GM12878 (cell line): ENCODE results near the gene OSBPL5.

Experiments used
- EZH2 ChIP-seq: IDR thresholded peaks from 2 replicates; pipeline ENCODE4 v1.6.1; 2012; ENCODE audit warnings: low read depth, mild to moderate bottlenecking, control low read depth, inconsistent platforms, low read length, borderline replicate concordance; ENCODE audit not compliant: control insufficient read depth
- SIN3A ChIP-seq: IDR thresholded peaks from 2 replicates; pipeline ENCODE4 v1.6.1; 2012; ENCODE audit warnings: low read depth, low read length, improper control_type of control experiment

- TF ChIP-seq EZH2 (no peak), SIN3A (no peak)
These were observed 122.4 kb downstream of the OSBPL5 start for GRCh38 chr11:3042496-3043314.
